Muscle layer of colon (tissue), 2 donors: Measurements from ENCODE around the gene TRIM45.

Experiments used
- H3K27ac ChIP-seq: one replicate; pipeline ENCODE4 v1.7.0; 2013; ENCODE audit warnings: low read depth, mild to moderate bottlenecking, low read length, moderate library complexity
- H3K27me3 ChIP-seq, 2 donors: one replicate each; pipeline ENCODE4 v1.7.0; 2013; ENCODE audit warnings: low read length in 2 of 2, mild to moderate bottlenecking in 2 of 2; ENCODE audit not compliant: insufficient read depth in 2 of 2, control insufficient read depth in 1 of 2
- H3K36me3 ChIP-seq: one replicate; pipeline ENCODE4 v1.7.0; 2013; ENCODE audit warnings: mild to moderate bottlenecking, low read length; ENCODE audit not compliant: insufficient read depth
- H3K4me1 ChIP-seq: one replicate; pipeline ENCODE4 v1.7.0; 2013; ENCODE audit warnings: mild to moderate bottlenecking, low read length; ENCODE audit not compliant: insufficient read depth
- H3K4me3 ChIP-seq, 2 donors: one replicate each; pipeline ENCODE4 v1.7.0; 2013; ENCODE audit warnings: low read length in 2 of 2, low read depth in 1 of 2, mild to moderate bottlenecking in 1 of 2, moderate library complexity in 1 of 2
- H3K9ac ChIP-seq: one replicate; pipeline ENCODE4 v1.7.0; 2013; ENCODE audit warnings: low read length
- H3K9me3 ChIP-seq: one replicate; pipeline ENCODE4 v1.7.0; 2013; ENCODE audit warnings: mild to moderate bottlenecking, low read length
- donor health status: abdominal sarcoma.
- donor health status: Adenocarcinoma of cecum.

Gene TRIM45

DNA sequence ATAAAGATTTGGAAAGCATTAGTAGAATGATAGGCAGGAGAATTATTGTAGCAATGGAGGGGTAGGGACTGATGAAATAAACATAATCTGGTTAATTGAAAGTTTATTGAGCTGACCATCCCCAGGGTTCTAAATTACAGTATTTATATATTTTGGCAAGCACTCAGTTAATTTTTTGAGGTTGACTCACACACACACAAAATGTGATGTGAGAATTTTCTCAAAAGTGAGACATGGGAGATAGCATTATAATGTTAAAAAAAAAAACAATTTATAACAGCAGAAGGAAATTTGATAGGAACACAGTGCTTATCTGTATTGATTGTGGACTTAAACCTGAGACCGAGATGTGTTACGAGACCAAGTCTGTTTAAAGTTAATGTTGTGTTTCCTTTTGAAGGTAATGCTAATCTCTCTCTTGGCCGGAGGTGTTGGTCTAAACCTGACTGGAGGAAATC lies 24.6 kb downstream of the TRIM45 start:
- Histone ChIP-seq H3K9ac (no peak overlapping the region), H3K4me1 (peaks cover 7% of the 10 kb centered on the region), H3K4me3 (no peak overlapping the region), H3K36me3 (no peaks in the 10 kb centered on the region), H3K27ac (no peak overlapping the region), H3K27me3 (no peaks in the 10 kb centered on the region), H3K9me3 (no peaks in the 10 kb centered on the region)

DNA sequence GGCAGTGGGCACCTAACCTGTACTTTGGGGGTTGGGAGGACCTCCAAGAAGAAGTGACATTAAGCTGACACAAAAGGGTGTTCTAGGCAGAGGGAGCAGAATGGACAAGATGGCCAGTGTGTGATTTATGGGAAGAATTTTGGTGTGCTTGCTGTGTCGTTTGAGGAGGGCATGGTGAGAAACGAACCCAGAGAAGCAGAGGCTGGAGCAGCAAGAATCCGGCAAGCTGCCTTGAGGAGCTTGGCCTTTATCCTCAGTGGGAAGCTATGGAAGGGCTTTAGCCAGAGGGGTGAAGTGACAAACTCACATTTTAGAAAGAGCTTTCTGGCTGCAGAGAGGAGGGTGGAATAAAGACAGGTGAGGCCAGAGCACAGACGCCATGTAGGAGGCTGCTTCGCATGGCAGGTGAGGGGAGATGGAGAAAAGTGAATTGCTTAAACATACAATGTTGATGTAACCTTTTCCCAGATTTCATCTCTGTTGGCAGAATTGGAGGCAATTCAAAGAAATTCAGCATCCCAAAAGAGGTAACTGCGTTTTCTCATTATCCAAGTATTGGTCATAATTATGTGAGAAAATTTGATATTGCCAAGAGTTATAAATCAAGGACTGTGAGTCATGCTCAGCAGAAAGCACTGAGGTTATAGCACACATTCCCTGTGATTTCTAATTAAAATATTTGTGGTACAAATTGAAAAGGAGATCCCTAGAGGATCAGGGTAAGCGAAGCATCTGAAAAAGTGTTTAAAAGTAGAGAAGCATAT lies 26.5 kb downstream of the TRIM45 start:
- Histone ChIP-seq H3K27ac (peak overlapping the region; percentile 17), H3K4me3 (no peak overlapping the region), H3K9ac (no peak overlapping the region), H3K27me3 (no peaks in the 10 kb centered on the region), H3K4me1 (peaks cover 7% of the 10 kb centered on the region), H3K36me3 (no peaks in the 10 kb centered on the region), H3K9me3 (no peaks in the 10 kb centered on the region)

DNA sequence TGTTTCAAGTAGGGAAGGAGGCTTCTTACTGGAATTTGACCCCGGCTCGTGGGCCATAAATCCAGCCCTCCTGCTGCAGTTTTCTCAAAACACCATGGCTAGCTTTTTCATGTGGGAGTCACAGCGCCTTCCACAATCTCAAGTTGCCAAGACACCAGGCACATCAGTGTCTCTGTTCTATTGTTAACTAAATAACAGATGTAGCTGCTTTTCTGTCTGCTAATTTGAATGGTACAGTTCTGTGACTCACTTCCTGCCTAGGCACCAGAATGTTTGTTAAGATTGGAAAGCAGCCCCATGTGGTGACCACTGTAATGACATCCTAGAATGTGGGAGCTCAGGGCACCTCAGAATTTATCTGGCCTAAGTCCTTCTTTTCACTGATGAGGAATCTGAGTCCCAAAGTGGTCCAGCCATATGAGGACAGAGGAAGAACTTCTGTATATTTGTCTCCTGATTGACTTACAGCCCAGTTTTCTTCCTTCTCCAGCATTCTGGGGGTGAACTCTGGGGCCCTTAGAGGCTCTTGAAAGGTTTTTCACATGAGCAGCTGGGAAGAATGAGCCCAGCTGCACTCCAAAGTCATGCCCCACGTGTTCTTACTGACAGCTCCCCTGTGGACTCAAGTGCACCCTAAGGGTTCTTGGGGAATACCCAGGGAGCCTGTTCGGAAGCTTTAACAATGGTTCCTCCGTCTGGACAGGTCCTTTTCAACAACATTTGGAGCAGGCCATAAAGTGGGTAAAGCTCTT lies 27.5 kb downstream of the TRIM45 start:
- no peak overlapping the region for H3K4me3 ChIP-seq
- no peaks in the 10 kb centered on the region for H3K27me3 ChIP-seq
- H3K4me1 ChIP-seq = peaks cover 7% of the 10 kb centered on the region
- no peaks in the 10 kb centered on the region for H3K36me3 ChIP-seq
- H3K9me3 ChIP-seq = no peaks in the 10 kb centered on the region
- H3K9ac ChIP-seq = no peak overlapping the region
- no peak overlapping the region for H3K27ac ChIP-seq

DNA sequence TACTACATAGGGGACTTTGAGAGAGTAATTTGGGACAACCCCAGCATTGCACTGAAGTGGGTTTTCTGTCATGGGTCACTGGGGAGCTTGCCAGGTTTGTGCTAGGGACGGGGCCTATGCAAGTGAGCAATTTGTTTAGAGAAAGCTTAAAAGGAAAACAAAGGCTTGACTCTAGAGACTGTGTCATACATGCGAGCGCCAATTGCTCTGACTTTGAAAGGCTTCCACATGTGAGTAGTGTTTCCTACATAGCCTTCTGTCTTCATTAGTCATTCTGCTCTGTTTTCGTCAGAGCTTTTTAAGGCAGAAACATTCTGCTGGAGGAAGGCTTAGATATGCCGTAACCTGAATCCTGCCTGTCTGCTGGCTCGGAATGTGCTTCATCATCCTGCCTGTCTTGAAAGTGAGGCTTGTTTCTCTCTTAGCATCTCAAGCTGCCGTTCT lies 28.4 kb downstream of the TRIM45 start:
- H3K9ac ChIP-seq = no peak overlapping the region
- H3K4me3 ChIP-seq = no peak overlapping the region
- no peaks in the 10 kb centered on the region for H3K36me3 ChIP-seq
- peaks cover 7% of the 10 kb centered on the region for H3K4me1 ChIP-seq
- H3K27ac ChIP-seq = no peak overlapping the region
- no peaks in the 10 kb centered on the region for H3K9me3 ChIP-seq
- H3K27me3 ChIP-seq = no peaks in the 10 kb centered on the region

DNA sequence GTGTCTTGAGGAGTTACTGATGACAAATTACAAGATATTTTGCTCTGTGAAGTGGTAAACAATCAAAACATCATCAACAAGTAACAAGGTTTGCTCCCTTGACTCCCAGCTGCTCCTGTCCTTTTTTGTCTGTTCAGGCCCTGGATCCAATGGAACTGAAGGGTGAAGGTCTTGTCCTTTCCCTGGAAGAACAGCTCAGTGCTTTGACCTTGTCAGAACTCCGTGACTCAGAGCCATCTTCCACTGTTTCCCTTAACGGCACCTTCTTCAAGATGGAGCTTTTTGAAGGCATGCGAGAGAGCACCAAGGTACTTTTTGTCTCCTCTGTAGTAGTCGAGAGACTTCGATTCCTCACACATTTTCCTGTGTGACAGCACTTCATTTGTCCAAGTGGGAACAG lies 29.0 kb downstream of the TRIM45 start:
- H3K4me3 ChIP-seq = no peak overlapping the region
- peaks cover 7% of the 10 kb centered on the region for H3K4me1 ChIP-seq
- H3K9me3 ChIP-seq = no peaks in the 10 kb centered on the region
- H3K9ac ChIP-seq = no peak overlapping the region
- no peak overlapping the region for H3K27ac ChIP-seq
- H3K36me3 ChIP-seq = no peaks in the 10 kb centered on the region
- H3K27me3 ChIP-seq = no peaks in the 10 kb centered on the region

DNA sequence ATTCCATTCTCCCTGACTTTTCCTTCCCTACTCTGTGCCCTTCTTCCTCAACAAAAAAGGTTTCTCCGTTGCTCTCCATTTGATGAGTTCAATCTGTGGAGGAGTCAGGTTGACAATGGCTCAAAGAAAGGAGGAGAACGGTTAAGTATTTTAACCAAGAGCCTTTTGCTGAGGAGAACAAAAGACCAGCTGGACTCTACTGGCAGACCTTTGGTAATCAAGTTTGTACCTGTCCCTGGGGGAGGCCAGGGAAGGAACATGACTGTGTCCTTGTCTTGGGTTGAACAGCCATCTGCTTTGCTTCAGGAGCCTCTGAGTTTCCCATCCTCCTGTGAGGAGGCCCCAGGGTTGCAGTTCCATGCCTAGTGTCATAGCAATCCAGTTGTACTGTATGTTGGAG lies 31.6 kb downstream of the TRIM45 start:
- no peaks in the 10 kb centered on the region for H3K27me3 ChIP-seq

DNA sequence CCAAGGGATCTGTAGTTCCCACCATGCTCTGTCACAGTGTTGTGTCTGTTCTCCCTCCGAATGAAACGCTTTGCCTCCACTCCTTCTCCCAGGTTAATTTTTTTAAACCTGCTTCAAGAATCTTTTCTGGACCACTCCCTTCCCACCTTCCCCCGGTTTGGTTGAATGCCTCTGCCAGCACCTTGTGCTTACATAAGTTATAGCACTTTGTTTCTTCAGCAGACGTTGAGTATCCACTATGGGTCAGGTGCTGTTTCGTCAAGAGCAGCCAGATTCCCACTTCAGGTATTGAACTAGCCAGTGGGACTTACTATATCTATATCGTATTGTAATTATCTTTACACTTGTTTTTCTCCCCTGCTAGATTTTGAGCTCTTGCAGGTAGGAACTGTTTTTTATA lies 33.9 kb downstream of the TRIM45 start:
- no peak overlapping the region for H3K27ac ChIP-seq
- H3K4me3 ChIP-seq = no peak overlapping the region
- no peaks in the 10 kb centered on the region for H3K27me3 ChIP-seq
- no peaks in the 10 kb centered on the region for H3K4me1 ChIP-seq
- H3K9me3 ChIP-seq = no peaks in the 10 kb centered on the region
- no peak overlapping the region for H3K9ac ChIP-seq
- H3K36me3 ChIP-seq = no peaks in the 10 kb centered on the region

More for the DNA sequence above, 31.6 kb downstream of the TRIM45 start:
- Histone ChIP-seq H3K9me3 (no peaks in the 10 kb centered on the region), H3K27ac (no peak overlapping the region), H3K4me1 (peaks cover 7% of the 10 kb centered on the region), H3K4me3 (no peak overlapping the region), H3K36me3 (no peaks in the 10 kb centered on the region), H3K9ac (no peak overlapping the region)

DNA sequence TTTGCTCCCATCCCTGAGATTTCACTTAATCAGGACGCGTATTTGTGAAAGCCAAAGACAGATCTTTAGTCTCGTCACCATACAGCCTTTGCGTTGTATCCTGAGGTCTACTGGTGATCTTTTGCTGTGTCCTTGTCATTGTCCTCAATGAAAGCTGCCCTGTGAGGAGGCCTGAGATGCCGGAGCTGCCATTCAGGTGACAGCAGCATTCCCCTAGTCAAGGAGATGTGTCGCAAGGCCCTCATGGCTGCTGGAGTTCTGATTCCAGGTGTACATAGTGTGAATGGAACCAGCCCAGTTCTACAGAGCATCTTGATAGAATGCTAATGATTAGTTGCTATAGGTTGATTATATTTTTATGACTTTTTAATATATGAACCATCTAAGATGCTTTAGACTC lies 37.3 kb downstream of the TRIM45 start:
- Histone ChIP-seq H3K27me3 (no peaks in the 10 kb centered on the region), H3K4me3 (no peak overlapping the region), H3K27ac (no peak overlapping the region), H3K9ac (no peak overlapping the region), H3K36me3 (peaks cover 9% of the 10 kb centered on the region), H3K4me1 (no peaks in the 10 kb centered on the region), H3K9me3 (no peaks in the 10 kb centered on the region)

DNA sequence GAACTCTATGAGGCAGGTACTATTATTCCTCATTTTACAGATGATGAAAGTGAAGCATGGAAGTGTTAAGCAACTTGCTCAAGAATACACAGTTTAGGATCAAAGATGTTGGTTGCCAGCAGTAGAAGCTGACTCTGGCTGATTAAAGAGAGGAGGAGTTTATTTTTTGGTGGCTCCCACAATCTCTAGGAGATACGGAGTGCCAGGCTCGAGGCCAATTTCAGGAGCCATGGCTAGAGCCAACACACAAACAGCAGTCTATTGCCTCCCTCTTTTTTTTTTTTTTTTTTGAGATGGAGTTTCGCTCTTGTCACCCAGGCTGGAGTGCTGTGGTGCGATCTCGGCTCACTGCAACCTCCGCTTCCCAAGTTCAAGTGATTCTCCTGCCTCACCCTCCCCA lies 41.8 kb downstream of the TRIM45 start:
- Histone ChIP-seq H3K27ac (no peak overlapping the region), H3K9me3 (no peaks in the 10 kb centered on the region), H3K4me3 (no peak overlapping the region), H3K27me3 (no peaks in the 10 kb centered on the region), H3K36me3 (peaks cover 39% of the 10 kb centered on the region), H3K9ac (no peak overlapping the region), H3K4me1 (no peaks in the 10 kb centered on the region)

DNA sequence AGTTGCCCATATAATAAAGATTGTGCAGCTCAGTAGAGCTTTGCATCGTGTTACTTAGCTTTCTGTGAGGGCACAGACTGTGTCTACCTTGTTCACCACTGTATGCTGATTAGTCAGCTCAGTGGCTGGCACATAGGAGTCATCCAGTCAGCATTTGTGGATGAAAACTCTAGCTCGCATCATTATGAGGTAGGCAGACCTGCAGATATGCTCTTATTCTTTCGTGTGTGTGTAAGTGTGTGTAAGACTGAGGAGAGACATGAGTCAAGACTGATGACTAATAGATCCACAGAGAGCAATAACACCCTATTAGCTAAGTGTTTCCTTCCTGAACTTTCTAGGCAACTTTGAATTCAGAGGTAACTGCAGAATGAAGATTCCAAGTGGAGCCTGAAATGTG lies 44.3 kb downstream of the TRIM45 start:
- H3K36me3 ChIP-seq = peaks cover 39% of the 10 kb centered on the region
- no peak overlapping the region for H3K27ac ChIP-seq
- H3K27me3 ChIP-seq = no peaks in the 10 kb centered on the region
- no peaks in the 10 kb centered on the region for H3K4me1 ChIP-seq
- no peak overlapping the region for H3K4me3 ChIP-seq
- H3K9me3 ChIP-seq = no peaks in the 10 kb centered on the region
- no peak overlapping the region for H3K9ac ChIP-seq

DNA sequence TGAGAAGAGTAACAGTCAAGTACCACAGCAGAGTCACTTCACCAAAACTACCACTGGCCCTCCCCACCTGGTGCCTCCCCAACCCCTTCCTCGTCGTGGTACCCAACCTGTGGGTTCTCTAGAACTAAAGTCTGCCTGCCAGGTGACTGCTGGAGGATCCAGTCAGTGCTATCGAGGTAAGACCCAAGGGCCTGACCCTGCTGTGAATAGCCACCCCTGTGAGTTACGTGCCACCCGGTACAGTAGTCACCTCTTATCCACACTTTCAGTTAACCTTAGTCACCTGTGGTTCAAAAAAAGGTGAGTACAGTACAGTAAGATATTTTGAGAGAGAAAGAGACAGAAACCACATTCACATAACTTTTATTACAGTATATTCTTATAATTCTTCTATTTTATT lies 44.9 kb downstream of the TRIM45 start:
- no peak overlapping the region for H3K4me3 ChIP-seq
- peaks cover 39% of the 10 kb centered on the region for H3K36me3 ChIP-seq

More for the DNA sequence above, 44.9 kb downstream of the TRIM45 start:
- Histone ChIP-seq H3K27ac (no peak overlapping the region), H3K9ac (no peak overlapping the region), H3K4me1 (no peaks in the 10 kb centered on the region), H3K27me3 (no peaks in the 10 kb centered on the region), H3K9me3 (no peaks in the 10 kb centered on the region)
